Neural progenitor cell (in vitro differentiated cells): ENCODE data around the gene CA14. TPM values are rescaled to one million over a fixed set of nuclear protein-coding genes. Genes with fewer than 3 reads are reported as not detected.

Experiments
- DNase-seq: peaks from one replicate; pipeline ENCODE4 v3.0.0-alpha.2; 2016; ENCODE audit warnings: low spot score
- H2AFZ ChIP-seq: fragments of 200-600 bp; sonication (generic); replicated peaks from 2 replicates; pipeline ENCODE4 v1.6.1; 2016; ENCODE audit warnings: antibody characterized with exemption
- H3F3A ChIP-seq: fragments of 200-600 bp; sonication (generic); 2 replicates; pipeline ENCODE4 v1.6.1; 2016; ENCODE audit warnings: antibody characterized with exemption, low read depth
- H3K27ac ChIP-seq: fragments of 200-600 bp; sonication (generic); 2 replicates; pipeline ENCODE4 v1.5.1; 2016; ENCODE audit warnings: mild to moderate bottlenecking
- H3K27me3 ChIP-seq: fragments of 200-600 bp; sonication (generic); 2 replicates; pipeline ENCODE4 v1.6.1; 2016; ENCODE audit warnings: mild to moderate bottlenecking, moderate library complexity
- H3K36me3 ChIP-seq: fragments of 200-600 bp; sonication (generic); 2 replicates; pipeline ENCODE4 v1.5.1; 2016
- H3K4me1 ChIP-seq: fragments of 200-600 bp; sonication (generic); 2 replicates; pipeline ENCODE4 v1.6.1; 2016; ENCODE audit warnings: mixed run types
- H3K4me2 ChIP-seq: fragments of 200-600 bp; sonication (generic); 2 replicates; pipeline ENCODE4 v1.6.1; 2016
- H3K4me3 ChIP-seq: fragments of 200-600 bp; sonication (generic); 2 replicates; pipeline ENCODE4 v1.5.1; 2016
- H3K79me2 ChIP-seq: fragments of 200-600 bp; sonication (generic); 2 replicates; pipeline ENCODE4 v1.6.1; 2016; ENCODE audit warnings: low read depth
- H3K9ac ChIP-seq: fragments of 200-600 bp; sonication (generic); 2 replicates; pipeline ENCODE4 v1.6.1; 2016
- H3K9me3 ChIP-seq: fragments of 200-600 bp; sonication (generic); 2 replicates; pipeline ENCODE4 v1.5.1; 2016; ENCODE audit warnings: low read depth
- H4K20me1 ChIP-seq: fragments of 200-600 bp; sonication (generic); 2 replicates; pipeline ENCODE4 v1.6.1; 2016; ENCODE audit warnings: low read depth
- H3K27ac Mint-ChIP-seq: 3 replicates; pipeline ENCODE4 v1.8.0; 2021; ENCODE audit warnings: mixed read lengths
- H3K27me3 Mint-ChIP-seq: 2 replicates; pipeline ENCODE4 v1.8.0; 2022; ENCODE audit warnings: low read depth, mild to moderate bottlenecking, inconsistent platforms, moderate library complexity, mixed read lengths; ENCODE audit not compliant: insufficient read depth
- H3K36me3 Mint-ChIP-seq: 3 replicates; pipeline ENCODE4 v1.8.0; 2021; ENCODE audit warnings: mixed read lengths
- H3K4me1 Mint-ChIP-seq: 3 replicates; pipeline ENCODE4 v1.8.0; 2021; ENCODE audit warnings: mixed read lengths
- H3K4me3 Mint-ChIP-seq: 3 replicates; pipeline ENCODE4 v1.8.0; 2021; ENCODE audit warnings: mild to moderate bottlenecking, moderate library complexity, mixed read lengths
- H3K9me3 Mint-ChIP-seq: 3 replicates; pipeline ENCODE4 v1.8.0; 2020; ENCODE audit warnings: mixed read lengths
- CTCF ChIP-seq: fragments of 200-600 bp; sonication (generic); IDR thresholded peaks from 2 replicates; pipeline ENCODE4 v1.5.1; 2017; ENCODE audit warnings: antibody characterized with exemption, mild to moderate bottlenecking
- EZH2 ChIP-seq: fragments of 200-600 bp; sonication (generic); IDR thresholded peaks from 2 replicates; pipeline ENCODE4 v1.6.1; 2017; ENCODE audit warnings: antibody characterized with exemption, mild to moderate bottlenecking, moderate library complexity
- EZH2phosphoT487 ChIP-seq: fragments of 200-600 bp; sonication (generic); IDR thresholded peaks from 2 replicates; pipeline ENCODE4 v1.6.1; 2017; ENCODE audit warnings: antibody characterized with exemption
- total RNA-seq: library from RNA; depleted of rRNA; stranded (reverse); fragments of >200 nt; gene quantifications from 2 replicates; pipeline ENCODE4 v1.2.3, GENCODE V29; 2015; ENCODE audit warnings: low replicate concordance

The CA14 gene
- total RNA-seq, 1 donor from 2014 or later: 56.4 TPM

- Mint-ChIP-seq H3K36me3 (peaks cover 8% of the 10 kb centered on the region), H3K4me3 (peak overlapping the region; percentile 95), H3K9me3 (no peaks in the 10 kb centered on the region), H3K27me3 (peaks cover 4% of the 10 kb centered on the region), H3K4me1 (peaks cover 55% of the 10 kb centered on the region), H3K27ac (peak overlapping the region; percentile 98)
- Histone ChIP-seq H3K36me3 (no peaks in the 10 kb centered on the region), H3K9ac (no peak overlapping the region), H3K4me1 (peaks cover 28% of the 10 kb centered on the region), H3K9me3 (no peaks in the 10 kb centered on the region), H3K4me2 (peak overlapping the region; percentile 98), H3K4me3 (peak overlapping the region; percentile 81), H3K27ac (peak overlapping the region; percentile 17), H2AFZ (no peak overlapping the region), H4K20me1 (peaks cover 3% of the 10 kb centered on the region), H3K27me3 (no peaks in the 10 kb centered on the region), H3F3A (peaks cover 34% of the 10 kb centered on the region), H3K79me2 (peaks cover 37% of the 10 kb centered on the region)
- DNase-seq: no peak
- no peak for TF ChIP-seq EZH2phosphoT487
- TF ChIP-seq EZH2: no peak
- TF ChIP-seq CTCF: no peak
Observed at GRCh38 chr1:150269451-150269850, 11.9 kb downstream of the CA14 start.

DNA sequence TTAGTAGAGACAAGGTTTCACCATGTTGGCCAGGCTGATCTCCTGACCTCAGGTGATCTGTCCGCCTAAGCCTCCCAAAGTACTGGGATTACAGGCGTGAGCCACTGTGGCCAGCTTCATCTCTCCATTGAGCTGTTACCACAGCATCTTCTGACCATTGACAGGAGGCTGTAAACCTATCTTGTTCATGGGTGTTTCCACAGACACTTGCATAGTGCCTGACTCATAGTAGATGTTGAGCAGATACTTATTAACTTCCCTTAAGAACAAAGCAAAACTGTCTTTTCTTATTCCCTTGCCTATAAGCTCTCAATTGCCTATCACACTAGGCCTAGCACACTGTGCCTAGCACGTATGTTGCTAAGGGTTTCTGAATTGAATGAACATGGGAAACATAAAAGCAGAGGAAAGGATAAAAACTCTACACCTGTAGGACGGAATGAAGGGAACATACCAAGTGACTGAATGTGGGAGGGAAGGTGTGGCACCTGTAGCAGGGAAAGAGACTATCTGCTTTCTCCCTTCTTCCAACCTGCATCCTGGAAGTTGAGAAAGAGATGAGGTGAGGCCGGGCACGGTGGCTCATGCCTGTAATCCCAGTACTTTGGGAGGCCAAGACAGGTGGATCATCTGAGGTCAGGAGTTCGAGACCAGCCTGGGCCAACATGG lies 13.9 kb downstream of the CA14 start:
- H4K20me1 ChIP-seq: peaks cover 3% of the 10 kb centered on the region
- H3K4me1 Mint-ChIP-seq: peaks cover 55% of the 10 kb centered on the region
- DNase-seq: no peak
- no peaks in the 10 kb centered on the region for H3K9me3 ChIP-seq
- H3F3A ChIP-seq: peaks cover 26% of the 10 kb centered on the region
- no peak overlapping the region for H3K9ac ChIP-seq
- H3K27ac Mint-ChIP-seq: peak overlapping the region; percentile 98
- H2AFZ ChIP-seq: no peak overlapping the region
- peaks cover 4% of the 10 kb centered on the region for H3K27me3 Mint-ChIP-seq
- peak overlapping the region; percentile 94 for H3K27ac ChIP-seq
- H3K27me3 ChIP-seq: no peaks in the 10 kb centered on the region
- peak overlapping the region; percentile 89 for H3K4me2 ChIP-seq
- peak overlapping the region; percentile 85 for H3K4me3 Mint-ChIP-seq
- H3K79me2 ChIP-seq: peaks cover 37% of the 10 kb centered on the region
- H3K36me3 ChIP-seq: no peaks in the 10 kb centered on the region
- TF ChIP-seq EZH2 (no peak), EZH2phosphoT487 (no peak), CTCF (no peak)
- no peaks in the 10 kb centered on the region for H3K9me3 Mint-ChIP-seq
- peaks cover 13% of the 10 kb centered on the region for H3K36me3 Mint-ChIP-seq
- H3K4me1 ChIP-seq: peaks cover 28% of the 10 kb centered on the region
- H3K4me3 ChIP-seq: no peak overlapping the region

GRCh38 chr1:150273311-150273710 lies 15.7 kb downstream of the CA14 start:
- H3K4me3 Mint-ChIP-seq: peak overlapping the region; percentile 85
- Histone ChIP-seq H3K79me2 (peaks cover 19% of the 10 kb centered on the region), H3K4me1 (peaks cover 21% of the 10 kb centered on the region), H3F3A (peaks cover 26% of the 10 kb centered on the region), H3K9ac (peak overlapping the region; percentile 18), H3K27ac (no peak overlapping the region), H3K4me3 (peak overlapping the region; percentile 52), H3K27me3 (no peaks in the 10 kb centered on the region), H3K36me3 (no peaks in the 10 kb centered on the region), H3K9me3 (no peaks in the 10 kb centered on the region), H4K20me1 (no peaks in the 10 kb centered on the region), H3K4me2 (peak overlapping the region; percentile 89), H2AFZ (no peak overlapping the region)
- TF ChIP-seq EZH2 (no peak), EZH2phosphoT487 (no peak), CTCF (no peak)
- peaks cover 8% of the 10 kb centered on the region for H3K36me3 Mint-ChIP-seq
- H3K27ac Mint-ChIP-seq: peak overlapping the region; percentile 98
- H3K4me1 Mint-ChIP-seq: peaks cover 39% of the 10 kb centered on the region
- peaks cover 4% of the 10 kb centered on the region for H3K27me3 Mint-ChIP-seq
- H3K9me3 Mint-ChIP-seq: no peaks in the 10 kb centered on the region
- no peak for DNase-seq
